Tibial nerve (tissue), 4 donors: ENCODE results near the gene PLSCR3. TPM values are rescaled to one million over a fixed set of nuclear protein-coding genes. Genes with fewer than 3 reads are reported as not detected.

Experiments used
- DNase-seq, 2 donors: peaks; one replicate each; pipeline ENCODE4 v3.0.0-alpha.2; 2019; ENCODE audit warnings: low spot score in 2 of 2
- H3K27ac ChIP-seq, 4 donors: fragments of 200-600 bp; sonication (generic) in 3 of 4; one replicate each; pipeline ENCODE4 v1.5.1; 2017 to 2019; ENCODE audit warnings: mild to moderate bottlenecking in 1 of 4
- H3K27me3 ChIP-seq, 2 donors: fragments of 200-600 bp; sonication (generic) in 1 of 2; one replicate each; pipeline versions ENCODE4 v1.5.1 to v1.6.0; 2017 to 2019
- H3K36me3 ChIP-seq, 3 donors: fragments of 200-600 bp; sonication (generic); one replicate each; pipeline ENCODE4 v1.5.1; 2018 to 2019
- H3K4me1 ChIP-seq, 4 donors: fragments of 200-600 bp; sonication (generic) in 3 of 4; one replicate each; pipeline ENCODE4 v1.5.1; 2017 to 2019
- H3K4me3 ChIP-seq, 4 donors: fragments of 200-600 bp; sonication (generic) in 3 of 4; one replicate each; pipeline ENCODE4 v1.5.1; 2017 to 2019; ENCODE audit warnings: mild to moderate bottlenecking in 1 of 4, moderate library complexity in 1 of 4
- H3K9me3 ChIP-seq, 4 donors: fragments of 200-600 bp; sonication (generic) in 3 of 4; one replicate each; pipeline ENCODE4 v1.5.1; 2017 to 2019
- EP300 ChIP-seq, 2 donors: sonication (generic); formaldehyde crosslinking; IDR thresholded peaks; one replicate each; pipeline ENCODE4 v1.6.1; 2017; ENCODE audit warnings: antibody characterized with exemption in 2 of 2, mild to moderate bottlenecking in 1 of 2
- POLR2A ChIP-seq, 2 donors: fragments of 450-650 bp; IDR thresholded peaks; one replicate each; pipeline ENCODE4 v1.6.1; 2017; ENCODE audit warnings: antibody characterized with exemption in 2 of 2, mild to moderate bottlenecking in 2 of 2, moderate library complexity in 2 of 2
- WGBS, 2 donors: methylation state at CpG; one replicate each; pipeline ENCODE4 v1.1.5; 2018; 5-methylcytosine and 5-hydroxymethylcytosine counted together
- total RNA-seq, 4 donors: library from RNA; depleted of rRNA; stranded (reverse); fragments of >200 nt; gene quantifications; one replicate each; pipeline ENCODE4 v1.1.0, GENCODE V29; 2016
- TF ChIP-seq, protein P1 (sequence below), 5 experiments: fragments of 200-600 bp in 3 of 5; fragments of 450-650 bp in 2 of 5; sonication (generic) in 3 of 5; IDR thresholded peaks; one replicate each; pipeline ENCODE4 v1.5.1; 2016 to 2019; ENCODE audit warnings: antibody characterized with exemption in 5 of 5, mild to moderate bottlenecking in 3 of 5, moderate library complexity in 2 of 5

Gene PLSCR3
- total RNA-seq, 4 donors from 2014 or later = 28.7 to 55.5 (median 42.9) TPM

GRCh38 chr17:7409716-7410115 is 15.4 kb upstream of the PLSCR3 start:
- 93 to 94% methylated on average over 6 of the region's 6 CpGs for WGBS, 2 donors
- Histone ChIP-seq H3K36me3 (peaks cover 0 to 50% (median 0%) of the 10 kb centered on the region in 3 donors), H3K4me3 (no peak overlapping the region), H3K4me1 (peaks cover 0 to 38% (median 7%) of the 10 kb centered on the region in 4 donors), H3K9me3 (no peaks in the 10 kb centered on the region), H3K27ac (no peak overlapping the region), H3K27me3 (no peaks in the 10 kb centered on the region)
- TF ChIP-seq POLR2A (IDR thresholded peaks at IDR 0.05) (no peak), EP300 (IDR thresholded peaks at IDR 0.05) (no peak)
- TF ChIP-seq, protein P1, sequence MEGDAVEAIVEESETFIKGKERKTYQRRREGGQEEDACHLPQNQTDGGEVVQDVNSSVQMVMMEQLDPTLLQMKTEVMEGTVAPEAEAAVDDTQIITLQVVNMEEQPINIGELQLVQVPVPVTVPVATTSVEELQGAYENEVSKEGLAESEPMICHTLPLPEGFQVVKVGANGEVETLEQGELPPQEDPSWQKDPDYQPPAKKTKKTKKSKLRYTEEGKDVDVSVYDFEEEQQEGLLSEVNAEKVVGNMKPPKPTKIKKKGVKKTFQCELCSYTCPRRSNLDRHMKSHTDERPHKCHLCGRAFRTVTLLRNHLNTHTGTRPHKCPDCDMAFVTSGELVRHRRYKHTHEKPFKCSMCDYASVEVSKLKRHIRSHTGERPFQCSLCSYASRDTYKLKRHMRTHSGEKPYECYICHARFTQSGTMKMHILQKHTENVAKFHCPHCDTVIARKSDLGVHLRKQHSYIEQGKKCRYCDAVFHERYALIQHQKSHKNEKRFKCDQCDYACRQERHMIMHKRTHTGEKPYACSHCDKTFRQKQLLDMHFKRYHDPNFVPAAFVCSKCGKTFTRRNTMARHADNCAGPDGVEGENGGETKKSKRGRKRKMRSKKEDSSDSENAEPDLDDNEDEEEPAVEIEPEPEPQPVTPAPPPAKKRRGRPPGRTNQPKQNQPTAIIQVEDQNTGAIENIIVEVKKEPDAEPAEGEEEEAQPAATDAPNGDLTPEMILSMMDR (IDR thresholded peaks at IDR 0.05) = no peak
- DNase-seq = no peak

DNA sequence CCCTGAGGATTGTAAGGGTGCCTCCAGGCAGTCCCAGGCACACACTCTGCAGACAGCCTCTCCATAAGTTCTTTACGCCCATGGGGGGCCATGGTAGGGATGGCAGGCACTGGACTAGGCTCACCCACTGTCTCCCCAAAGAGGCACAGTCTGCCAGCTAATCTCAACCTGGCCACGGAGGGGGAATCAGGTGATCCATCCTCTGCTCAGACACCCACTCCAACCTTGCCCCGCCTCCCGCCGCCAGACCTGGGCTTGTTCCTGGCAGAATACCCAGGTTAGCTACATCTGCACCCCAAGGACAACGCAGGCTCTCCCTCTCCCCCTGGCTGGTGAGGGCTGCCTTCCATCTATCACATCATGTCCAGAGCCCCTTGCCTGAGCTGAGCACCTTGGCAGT is 14.5 kb upstream of the PLSCR3 start:
- TF ChIP-seq EP300 (IDR thresholded peaks at IDR 0.05) (no peak), POLR2A (IDR thresholded peaks at IDR 0.05) (no peak)
- TF ChIP-seq, protein P1 (IDR thresholded peaks at IDR 0.05) = no peak
- no peak overlapping the region for H3K4me3 ChIP-seq

GRCh38 chr17:7408252-7408727 is 14.0 kb upstream of the PLSCR3 start:
- no peak overlapping the region for H3K4me3 ChIP-seq
- H3K27ac ChIP-seq = no peak overlapping the region
- no peak for DNase-seq
- peaks cover 0 to 40% (median 0%) of the 10 kb centered on the region in 3 donors for H3K36me3 ChIP-seq
- H3K4me1 ChIP-seq = peaks cover 0 to 33% (median 7%) of the 10 kb centered on the region in 4 donors
- 75 to 76% methylated on average over 27 to 41 of the region's 58 CpGs for WGBS, 2 donors
- H3K9me3 ChIP-seq = no peaks in the 10 kb centered on the region
- H3K27me3 ChIP-seq = no peaks in the 10 kb centered on the region
- TF ChIP-seq, protein P1 (IDR thresholded peaks at IDR 0.05) = no peak

More for the DNA sequence above, 14.5 kb upstream of the PLSCR3 start:
- H3K27me3 ChIP-seq = no peaks in the 10 kb centered on the region
- DNase-seq = no peak
- peaks cover 0 to 41% (median 0%) of the 10 kb centered on the region in 3 donors for H3K36me3 ChIP-seq
- peaks cover 0 to 38% (median 7%) of the 10 kb centered on the region in 4 donors for H3K4me1 ChIP-seq
- H3K9me3 ChIP-seq = no peaks in the 10 kb centered on the region
- no peak overlapping the region for H3K27ac ChIP-seq
- 84 to 96% methylated on average over 6 of the region's 6 CpGs for WGBS, 2 donors

DNA sequence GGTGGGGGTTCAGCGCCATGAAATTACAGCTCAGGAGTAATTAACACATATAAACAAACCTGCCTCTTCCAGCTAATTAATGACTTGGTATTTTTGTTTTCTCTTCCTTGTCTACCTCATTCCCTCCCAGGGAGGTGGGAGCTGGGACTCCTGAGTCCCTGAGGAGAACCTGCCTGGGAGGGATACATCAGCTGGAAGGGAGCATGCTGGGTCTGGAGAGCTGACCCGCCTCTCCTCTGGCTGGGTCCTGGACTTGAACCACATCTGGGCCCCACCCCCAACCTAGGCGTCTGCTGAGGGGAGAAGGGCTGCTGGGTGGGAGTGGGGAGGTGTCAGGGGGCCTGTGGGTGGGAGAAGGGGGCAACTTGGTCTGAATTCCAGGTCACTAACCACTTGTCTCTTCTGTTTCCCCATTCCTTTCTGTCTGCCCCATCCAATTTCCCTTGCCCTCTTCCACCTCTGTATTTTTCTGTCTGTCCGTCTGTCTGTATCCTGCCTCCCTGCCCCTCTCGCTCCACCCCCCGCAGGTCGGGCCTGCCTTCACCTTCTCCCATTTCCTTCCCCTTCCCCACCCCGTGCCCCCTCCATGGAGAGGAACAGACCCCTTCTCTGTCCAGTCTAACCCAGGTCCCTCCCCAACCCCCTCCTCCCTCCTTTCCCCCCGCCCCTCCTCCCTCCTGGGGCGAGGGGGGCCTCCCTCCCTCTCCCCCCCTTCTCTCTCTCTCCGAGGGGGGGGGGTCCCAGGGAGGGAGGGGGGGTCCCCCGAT is 13.3 kb upstream of the PLSCR3 start, which contains the start of gene NLGN2:
TSS of gene NLGN2 (plus strand) at position 361 of the 767 bp plus-strand sequence. CDS start 411 bp downstream, outside the sequence.
- 50 to 51% methylated on average over 10 to 12 of the region's 12 CpGs for WGBS, 2 donors
- Histone ChIP-seq H3K4me1 (peaks cover 0 to 35% (median 13%) of the 10 kb centered on the region in 4 donors), H3K27me3 (no peaks in the 10 kb centered on the region), H3K36me3 (peaks cover 0 to 40% (median 0%) of the 10 kb centered on the region in 3 donors), H3K9me3 (no peaks in the 10 kb centered on the region), H3K27ac (peak within 1 kb of the TSS in 2 of 4 donors; percentile 60 to 98), H3K4me3 (no peak within 1 kb of the TSS)
- TF ChIP-seq POLR2A (IDR thresholded peaks at IDR 0.05) = no peak
- DNase-seq = no peak

DNA sequence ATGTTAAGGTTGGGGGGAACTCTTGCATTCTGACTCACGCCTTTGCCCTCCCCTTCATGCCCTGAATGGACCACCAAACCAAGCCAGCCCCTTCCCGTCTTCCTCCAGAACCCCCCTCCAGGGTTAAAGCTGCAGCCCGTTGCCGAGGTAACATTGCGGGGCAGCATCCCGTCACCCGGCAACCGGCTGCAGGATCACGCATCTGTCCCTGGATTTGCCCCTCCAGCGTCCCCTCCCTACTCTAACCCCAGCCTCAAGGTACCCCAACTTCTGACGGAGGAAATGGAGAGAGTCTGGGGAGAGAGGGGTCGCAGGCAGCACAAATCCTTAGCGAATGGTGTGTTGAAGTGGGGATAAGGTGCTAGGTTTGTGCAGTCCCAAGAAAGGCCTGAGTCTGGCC is 12.8 kb upstream of the PLSCR3 start:
- H3K9me3 ChIP-seq = no peaks in the 10 kb centered on the region
- no peaks in the 10 kb centered on the region for H3K27me3 ChIP-seq
- 79 to 82% methylated on average over 13 of the region's 13 CpGs for WGBS, 2 donors
- no peak overlapping the region for H3K4me3 ChIP-seq
- DNase-seq = no peak
- H3K4me1 ChIP-seq = peaks cover 0 to 41% (median 18%) of the 10 kb centered on the region in 4 donors
- TF ChIP-seq, protein P1 (IDR thresholded peaks at IDR 0.05) = no peak
- TF ChIP-seq EP300 (IDR thresholded peaks at IDR 0.05) = no peak
- no peak for TF ChIP-seq POLR2A (IDR thresholded peaks at IDR 0.05)
- H3K36me3 ChIP-seq = peaks cover 0 to 40% (median 0%) of the 10 kb centered on the region in 3 donors
- H3K27ac ChIP-seq = peak overlapping the region in 2 of 4 donors; percentile 60 to 98
